HCT116 (cell line): Measurements from ENCODE around the gene SERPINH1. TPM values are rescaled to one million over a fixed set of nuclear protein-coding genes. Genes with fewer than 3 reads are reported as not detected.

Experiments
- ATAC-seq: fragments of 200-7000 bp; cut with Tn5 transposase; 2 replicates; pipeline ENCODE4 v1.9.1; 2020; ENCODE audit warnings: mild to moderate bottlenecking, moderate library complexity
- BruUV-seq: library from RNA; stranded (reverse); fragments of 400-500 nt; replicated peaks from 2 replicates; lab custom pipeline; 2021; lab: Mats Ljungman, UMichigan
- CTCF ChIA-PET: fragments of 300-600 bp; sonication (Branson Sonifier 250); formaldehyde crosslinking; loops from one replicate; lab custom pipeline; 2021; ENCODE audit warnings: antibody characterized with exemption; lab: Charles Lee
- POLR2A ChIA-PET: fragments of 300-600, 350-600 bp; sonication (Branson Sonifier 250); formaldehyde crosslinking; loops from one replicate; lab custom pipeline; 2021; ENCODE audit warnings: antibody characterized with exemption; lab: Charles Lee
- RAD21 ChIA-PET, 2 experiments: fragments of 300-600 bp; sonication (Branson Sonifier 250); formaldehyde crosslinking; loops; one replicate each; lab custom pipeline; 2023; ENCODE audit warnings: low total read pairs in 2 of 2; ENCODE audit not compliant: uncharacterized antibody in 2 of 2, unreplicated experiment in 2 of 2, low non-redundant PET in 1 of 2; lab: Charles Lee
- DNase-seq: peaks from one replicate; pipeline ENCODE4 v3.0.0-alpha.2; 2010; ENCODE audit warnings: low read depth, low spot score
- H2AFZ ChIP-seq: fragments of 200-600 bp; shearing (Covaris generic), sonication (generic); 2 replicates; pipeline ENCODE4 v1.6.1; 2017; ENCODE audit warnings: low read depth, mixed run types, mixed read lengths, antibody characterized with exemption, low read length; ENCODE audit not compliant: poor library complexity, severe bottlenecking
- H3K27ac ChIP-seq: 2 replicates; pipeline ENCODE4 v1.5.1; 2012; ENCODE audit warnings: low read depth, low read length
- H3K27me3 ChIP-seq: fragments of 200-600 bp; sonication (generic); 2 replicates; pipeline ENCODE4 v1.6.1; 2016; ENCODE audit warnings: mixed run types, low read length, mixed read lengths; ENCODE audit not compliant: insufficient read depth
- H3K36me3 ChIP-seq, 2 experiments: fragments of 200-500 bp in 1 of 2; fragments of 200-600 bp in 1 of 2; sonication (Bioruptor generic) in 1 of 2; sonication (generic) in 1 of 2; 2 replicates each; pipeline versions ENCODE4 v1.5.1 to v1.6.1; 2014 to 2016; ENCODE audit warnings: low read length in 2 of 2, inconsistent platforms in 1 of 2, mixed read lengths in 1 of 2, mixed run types in 1 of 2; ENCODE audit not compliant: insufficient read depth in 2 of 2, control insufficient read depth in 1 of 2
- H3K4me1 ChIP-seq, 2 experiments: fragments of 200-600 bp in 1 of 2; sonication (generic) in 1 of 2; 2 replicates each; pipeline versions ENCODE4 v1.5.1 to v1.6.1; 2012 to 2017; ENCODE audit warnings: low read length in 2 of 2, inconsistent platforms in 1 of 2, mild to moderate bottlenecking in 1 of 2, mixed read lengths in 1 of 2, mixed run types in 1 of 2, moderate library complexity in 1 of 2; ENCODE audit not compliant: insufficient read depth in 2 of 2, control insufficient read depth in 1 of 2
- H3K4me2 ChIP-seq: fragments of 200-600 bp; sonication (generic); 2 replicates; pipeline ENCODE4 v1.6.1; 2017; ENCODE audit warnings: mixed run types, low read length, mixed read lengths
- H3K4me3 ChIP-seq, 2 experiments: fragments of 200-600 bp in 1 of 2; sonication (generic) in 1 of 2; replicated peaks in 1 of 2; 2 replicates each; pipeline ENCODE4 v1.5.1; 2011 to 2016; ENCODE audit warnings: low read length in 2 of 2, control low read depth in 1 of 2, low read depth in 1 of 2, mild to moderate bottlenecking in 1 of 2, mixed read lengths in 1 of 2, mixed run types in 1 of 2
- H3K79me2 ChIP-seq: fragments of 200-600 bp; sonication (generic); 2 replicates; pipeline ENCODE4 v1.6.1; 2017; ENCODE audit warnings: mild to moderate bottlenecking, mixed run types, low read length, moderate library complexity, mixed read lengths; ENCODE audit not compliant: insufficient read depth
- H3K9ac ChIP-seq: fragments of 200-600 bp; sonication (generic); 2 replicates; pipeline ENCODE4 v1.6.1; 2016; ENCODE audit warnings: low read length, mixed read lengths
- H3K9me2 ChIP-seq: fragments of 200-600 bp; sonication (generic), shearing (Covaris generic); 2 replicates; pipeline ENCODE4 v1.6.1; 2017; ENCODE audit warnings: mixed run types, mild to moderate bottlenecking, moderate library complexity; ENCODE audit not compliant: insufficient read depth
- H3K9me3 ChIP-seq, 2 experiments: fragments of 200-500 bp in 1 of 2; fragments of 200-600 bp in 1 of 2; sonication (Bioruptor generic) in 1 of 2; sonication (generic) in 1 of 2; 2 replicates each; pipeline ENCODE4 v1.6.1; 2014 to 2017; ENCODE audit warnings: low read length in 2 of 2, mixed read lengths in 2 of 2, inconsistent platforms in 1 of 2, low read depth in 1 of 2, mild to moderate bottlenecking in 1 of 2, mixed run types in 1 of 2, moderate library complexity in 1 of 2; ENCODE audit not compliant: control insufficient read depth in 1 of 2, insufficient read depth in 1 of 2
- H4K20me1 ChIP-seq: fragments of 200-600 bp; sonication (generic), shearing (Covaris generic); 2 replicates; pipeline ENCODE4 v1.6.1; 2017; ENCODE audit warnings: mixed run types, mild to moderate bottlenecking, moderate library complexity; ENCODE audit not compliant: insufficient read depth
- CTCF ChIP-seq, 3 experiments: fragments of 200-600 bp in 1 of 3; sonication (generic) in 1 of 3; IDR thresholded peaks in 2 of 3; conservative IDR thresholded peaks in 1 of 3; 2 replicates each; pipeline ENCODE4 v1.5.1; 2012 to 2017; ENCODE audit warnings: low read depth in 2 of 3, low read length in 2 of 3, antibody characterized with exemption in 1 of 3, borderline replicate concordance in 1 of 3, control low read depth in 1 of 3, mild to moderate bottlenecking in 1 of 3, mixed read lengths in 1 of 3, mixed run types in 1 of 3, moderate library complexity in 1 of 3; ENCODE audit not compliant: insufficient read depth in 1 of 3
- EGR1 ChIP-seq: IDR thresholded peaks from 2 replicates; pipeline ENCODE4 v1.6.1; 2012; ENCODE audit warnings: low read depth
- SIN3A ChIP-seq: IDR thresholded peaks from 2 replicates; pipeline ENCODE4 v1.6.1; 2012; ENCODE audit warnings: low read depth
- intact Hi-C: fragments of 100-400 bp; cut with micrococcal nuclease; formaldehyde crosslinking; loops from 2 replicates; pipeline ENCODE4 v1.10.0; 2022
- total RNA-seq: library from RNA; stranded (reverse); gene quantifications from one replicate; pipeline ENCODE4 v1.2.1, GENCODE V29; 2021; ENCODE audit not compliant: unreplicated experiment

Gene SERPINH1
- total RNA-seq, 1 experiment from 2014 or later, result 84.9 TPM

- TF ChIP-seq EGR1, result no peak
Measured at GRCh38 chr11:75536786-75537641, 25.0 kb upstream of the SERPINH1 start (continued).

GRCh38 chr11:75537740-75538139 lies 24.3 kb upstream of the SERPINH1 start:
- intact Hi-C loops, result no loop called here
- DNase-seq (no peak), ATAC-seq (peak; percentile 13)
- no peaks in the 10 kb centered on the region for H3K36me3 ChIP-seq
- no peaks in the 10 kb centered on the region for H3K79me2 ChIP-seq
- H2AFZ ChIP-seq, result peak overlapping the region; percentile 24
- no TSS peak for BruUV-seq
- TF ChIP-seq SIN3A (no peak), CTCF (IDR thresholded peaks at IDR 0.05 in 2 of 3, conservative IDR thresholded peaks at IDR 0.05 in 1 of 3; ENCODE audit: borderline replicate concordance in 1 of 3, insufficient read depth in 1 of 3, low read depth in 2 of 3, low read length in 2 of 3) (0 out of 6 replicates have a peak, but pooled peaks of 1 of the 3 experiments have one; percentile 1)
- ChIA-PET RAD21 (no interaction called here), CTCF (interaction anchor here (1.0 kb wide), 1 partner anchor 15 kb away, joined by 4 read pairs; no protein-coding TSS in a partner anchor), POLR2A (interaction anchor here (3.4 kb wide), 1 partner anchor 24 kb away, joined by 14 read pairs; the partner anchor contains the start of gene SERPINH1)
- H3K27ac ChIP-seq, result peak overlapping the region; percentile 37; the same call in 1 of the 2 replicates
- H3K27me3 ChIP-seq, result no peaks in the 10 kb centered on the region
- H3K4me2 ChIP-seq, result peak overlapping the region; percentile 82
- H3K4me1 ChIP-seq, result peaks cover 34 to 64% of the 10 kb centered on the region in 2 experiments
- peak overlapping the region; percentile 39 to 51 for H3K4me3 ChIP-seq
- peak overlapping the region; percentile 47 for H3K9ac ChIP-seq
- no peaks in the 10 kb centered on the region for H3K9me3 ChIP-seq
- no peaks in the 10 kb centered on the region for H4K20me1 ChIP-seq
- no peaks in the 10 kb centered on the region for H3K9me2 ChIP-seq
